Panc1 (cell line): ENCODE measurements around the gene PDZD2. TPM values are rescaled to one million over a fixed set of nuclear protein-coding genes. Genes with fewer than 3 reads are reported as not detected.

Experiments
- ATAC-seq: fragments of 200-7000 bp; cut with Tn5 transposase; 2 replicates; pipeline ENCODE4 v1.9.1; 2020; ENCODE audit warnings: mild to moderate bottlenecking, moderate library complexity
- BruUV-seq: library from RNA; stranded (reverse); fragments of 400-500 nt; replicated peaks from 2 replicates; lab custom pipeline; 2021; lab: Mats Ljungman, UMichigan
- CTCF ChIA-PET: fragments of 300-600 bp; sonication (Branson Sonifier 250); formaldehyde crosslinking; loops from one replicate; lab custom pipeline; 2022; ENCODE audit warnings: antibody characterized with exemption; lab: Charles Lee
- POLR2A ChIA-PET: fragments of 300-600 bp; sonication (Branson Sonifier 250); formaldehyde crosslinking; loops from one replicate; lab custom pipeline; 2022; ENCODE audit warnings: antibody characterized with exemption; lab: Charles Lee
- DNase-seq: peaks from one replicate; pipeline ENCODE4 v3.0.0-alpha.2; 2010; ENCODE audit warnings: low read depth, low spot score
- H3K27ac ChIP-seq: 2 replicates; pipeline ENCODE4 v1.5.1; 2011; ENCODE audit warnings: mild to moderate bottlenecking, low read length, inconsistent platforms
- H3K27me3 ChIP-seq: fragments of 200-500 bp; sonication (Bioruptor generic); 2 replicates; pipeline ENCODE4 v1.6.0; 2014; ENCODE audit warnings: low read length, inconsistent platforms; ENCODE audit not compliant: control insufficient read depth, insufficient read depth
- H3K36me3 ChIP-seq: fragments of 200-500 bp; sonication (Bioruptor generic); 2 replicates; pipeline ENCODE4 v1.5.1; 2014; ENCODE audit warnings: inconsistent platforms, mild to moderate bottlenecking, low read length, moderate library complexity; ENCODE audit not compliant: control insufficient read depth, insufficient read depth
- H3K4me1 ChIP-seq: 2 replicates; pipeline ENCODE4 v1.5.1; 2011; ENCODE audit warnings: inconsistent platforms, mild to moderate bottlenecking, low read length, moderate library complexity; ENCODE audit not compliant: control insufficient read depth, insufficient read depth
- H3K4me3 ChIP-seq, 2 experiments: 2 replicates each; pipeline ENCODE4 v1.5.1; 2011 to 2012; ENCODE audit warnings: low read depth in 2 of 2, low read length in 2 of 2, mild to moderate bottlenecking in 2 of 2, inconsistent platforms in 1 of 2, moderate library complexity in 1 of 2
- H3K9me3 ChIP-seq: fragments of 200-500 bp; sonication (Bioruptor generic); 2 replicates; pipeline ENCODE4 v1.5.1; 2014; ENCODE audit warnings: low read depth, mild to moderate bottlenecking, inconsistent platforms, low read length, moderate library complexity; ENCODE audit not compliant: control insufficient read depth, insufficient read depth
- CTCF ChIP-seq: fragments of 450-650 bp; IDR thresholded peaks from 2 replicates; pipeline ENCODE4 v1.5.1; 2017; ENCODE audit warnings: mild to moderate bottlenecking
- POLR2AphosphoS5 ChIP-seq: IDR thresholded peaks from 2 replicates; pipeline ENCODE4 v1.6.1; 2012; ENCODE audit warnings: mild to moderate bottlenecking, low read depth, low read length, moderate library complexity
- REST ChIP-seq, 2 experiments: IDR thresholded peaks; 2 replicates each; pipeline ENCODE4 v1.6.1; 2011 to 2012; ENCODE audit warnings: low read depth in 2 of 2, control low read depth in 1 of 2, low read length in 1 of 2, mild to moderate bottlenecking in 1 of 2, moderate library complexity in 1 of 2; ENCODE audit not compliant: insufficient read depth in 1 of 2
- SIN3A ChIP-seq: IDR thresholded peaks from 2 replicates; pipeline ENCODE4 v1.6.1; 2012; ENCODE audit warnings: low read depth, mild to moderate bottlenecking, low read length, moderate library complexity, borderline replicate concordance; ENCODE audit not compliant: insufficient read depth
- TCF7L2 ChIP-seq: IDR thresholded peaks from 2 replicates; pipeline ENCODE4 v1.6.1; 2011; ENCODE audit warnings: mild to moderate bottlenecking, low read depth, low read length, inconsistent platforms
- in situ Hi-C: cut with HindIII; loops from 2 replicates; pipeline ENCODE4 v1.10.0; 2016; ENCODE audit warnings: low sequenced_read_pairs, low pct_unique_long_range_greater_than_20kb
- intact Hi-C: fragments of 100-400 bp; cut with micrococcal nuclease; formaldehyde crosslinking; loops from one replicate; pipeline ENCODE4 v1.10.0; 2022; ENCODE audit not compliant: unreplicated experiment
- total RNA-seq: library from RNA; stranded (reverse); gene quantifications from one replicate; pipeline ENCODE4 v1.2.1, GENCODE V29; 2021; ENCODE audit not compliant: unreplicated experiment

The PDZD2 gene
- total RNA-seq, 1 experiment from 2014 or later, result 0.10 TPM

- POLR2A ChIA-PET, result no interaction called here
- CTCF ChIA-PET, result interaction anchor here (0.7 to 1.4 kb wide), 2 partner anchors 9 to 13 kb away, joined by 3 to 8 read pairs; no protein-coding TSS in a partner anchor
- Histone ChIP-seq H3K4me1 (no peaks in the 10 kb centered on the region), H3K9me3 (no peaks in the 10 kb centered on the region), H3K27ac (no peak overlapping the region), H3K36me3 (no peaks in the 10 kb centered on the region), H3K27me3 (no peaks in the 10 kb centered on the region), H3K4me3 (no peak overlapping the region)
- intact Hi-C loops, result no loop called here
- TF ChIP-seq POLR2AphosphoS5, result no peak
- TF ChIP-seq TCF7L2, result no peak
- no peak for TF ChIP-seq SIN3A
- no peak for TF ChIP-seq REST (IDR thresholded peaks at IDR 0.05; ENCODE audit: insufficient read depth in 1 of 2, low read depth in 2 of 2, low read length in 1 of 2)
- TF ChIP-seq CTCF, result no peak
- DNase-seq (no peak), ATAC-seq (no peak)
- no TSS peak for BruUV-seq
- in situ Hi-C loops, result no loop called here
Observed at GRCh38 chr5:32058101-32058500, 419.2 kb downstream of the PDZD2 start.

GRCh38 chr5:32058997-32059396 lies 420.1 kb downstream of the PDZD2 start:
- CTCF ChIA-PET, result interaction anchor here (1.4 kb wide), 1 partner anchor 14 kb away, joined by 8 read pairs; no protein-coding TSS in a partner anchor
- no peak for ATAC-seq

More at GRCh38 chr5:32058997-32059396, 420.1 kb downstream of the PDZD2 start:
- H3K9me3 ChIP-seq, result no peaks in the 10 kb centered on the region
- no peak overlapping the region for H3K27ac ChIP-seq
- in situ Hi-C loops (no loop called here), intact Hi-C loops (no loop called here)
- H3K4me1 ChIP-seq, result no peaks in the 10 kb centered on the region
- no peak overlapping the region for H3K4me3 ChIP-seq
- H3K36me3 ChIP-seq, result no peaks in the 10 kb centered on the region
- no peak for DNase-seq
- POLR2A ChIA-PET, result no interaction called here
- TF ChIP-seq CTCF (no peak), TCF7L2 (no peak), SIN3A (no peak), POLR2AphosphoS5 (no peak), REST (IDR thresholded peaks at IDR 0.05; ENCODE audit: insufficient read depth in 1 of 2, low read depth in 2 of 2, low read length in 1 of 2) (no peak)
- no peaks in the 10 kb centered on the region for H3K27me3 ChIP-seq
- no TSS peak for BruUV-seq
